ENCODE results near the gene LTBP4.

The LTBP4 gene

GRCh38 chr19:40598918-40599307 lies 2.3 kb upstream of the LTBP4 start:
- no peak for DNase-seq

- no peak for DNase-seq
Measured at GRCh38 chr19:40599331-40599901, 1.8 kb upstream of the LTBP4 start.

GRCh38 chr19:40599902-40600569 lies 1.1 kb upstream of the LTBP4 start:
- DNase-seq: no peak

- no peak for DNase-seq
Measured at GRCh38 chr19:40600570-40601133, 517 bp upstream of the LTBP4 start.

- DNase-seq: no peak
Measured at GRCh38 chr19:40603071-40603388, 1.9 kb downstream of the LTBP4 start.

- DNase-seq: peak; percentile 98
Measured at GRCh38 chr19:40603389-40604170, 2.4 kb downstream of the LTBP4 start.

- no peak for DNase-seq
Measured at GRCh38 chr19:40604171-40604646, 3.0 kb downstream of the LTBP4 start.

- DNase-seq: no peak
Measured at GRCh38 chr19:40604647-40605215, 3.6 kb downstream of the LTBP4 start.

GRCh38 chr19:40605216-40605971 lies 4.2 kb downstream of the LTBP4 start:
- peak; percentile 52 for DNase-seq

- DNase-seq: no peak
Measured at GRCh38 chr19:40607311-40608239, 6.4 kb downstream of the LTBP4 start.

- DNase-seq: no peak
Measured at GRCh38 chr19:40608240-40608621, 7.1 kb downstream of the LTBP4 start.

- DNase-seq: no peak
Measured at GRCh38 chr19:40608957-40609356, 7.8 kb downstream of the LTBP4 start.

GRCh38 chr19:40609561-40610395 lies 8.6 kb downstream of the LTBP4 start:
- no peak for DNase-seq

GRCh38 chr19:40610396-40611064 lies 9.4 kb downstream of the LTBP4 start:
- DNase-seq: no peak

GRCh38 chr19:40611096-40611495 lies 9.9 kb downstream of the LTBP4 start:
- DNase-seq: no peak

GRCh38 chr19:40611900-40612698 lies 10.9 kb downstream of the LTBP4 start:
- no peak for DNase-seq

- DNase-seq: peak; percentile 42
Measured at GRCh38 chr19:40612831-40613689, 11.9 kb downstream of the LTBP4 start.
